Left lung (tissue), 10 donors: ENCODE measurements around the gene B3GNT3. TPM values are rescaled to one million over a fixed set of nuclear protein-coding genes. Genes with fewer than 3 reads are reported as not detected.

Source experiments
- ATAC-seq: fragments of 200-7000 bp; cut with Tn5 transposase; one replicate; pipeline ENCODE4 v1.9.1; 2020; ENCODE audit warnings: moderate library complexity
- DNase-seq, 4 donors: peaks; one replicate each; pipeline ENCODE4 v3.0.0-alpha.2; 2013 to 2020
- H3K27ac ChIP-seq, 2 donors: fragments of 200-600 bp; sonication (generic) in 1 of 2; one replicate each; pipeline versions ENCODE4 v1.5.0 to v1.8.0; 2020 to 2021
- H3K27me3 ChIP-seq, 2 donors: fragments of 200-600 bp; sonication (generic) in 1 of 2; one replicate each; pipeline versions ENCODE4 v1.5.0 to v1.8.0; 2020 to 2021
- H3K36me3 ChIP-seq, 2 donors: fragments of 200-600 bp; sonication (generic) in 1 of 2; one replicate each; pipeline versions ENCODE4 v1.5.0 to v1.8.0; 2020 to 2021
- H3K4me1 ChIP-seq, 2 donors: fragments of 200-600 bp; one replicate each; pipeline ENCODE4 v1.8.0; 2021
- H3K4me3 ChIP-seq, 2 donors: fragments of 200-600 bp; sonication (generic) in 1 of 2; one replicate each; pipeline versions ENCODE4 v1.5.0 to v1.8.0; 2020 to 2021; ENCODE audit warnings: mild to moderate bottlenecking in 1 of 2
- H3K9me3 ChIP-seq, 2 donors: fragments of 200-600 bp; sonication (generic) in 1 of 2; one replicate each; pipeline versions ENCODE4 v1.5.0 to v1.8.0; 2020 to 2021
- CTCF ChIP-seq, 2 donors: fragments of 200-600 bp; sonication (generic) in 1 of 2; IDR thresholded peaks; one replicate each; pipeline versions ENCODE4 v1.5.0 to v1.8.0; 2021; ENCODE audit warnings: antibody characterized with exemption in 2 of 2
- intact Hi-C, 2 donors: fragments of 100-400 bp; cut with DNase I; formaldehyde crosslinking; loops; one replicate each; pipeline versions ENCODE4 v1.11.2 to v1.14.2; 2022
- polyA plus RNA-seq, 6 donors: library from polyadenylated mRNA; unstranded; fragments of 120-200 nt; gene quantifications; one replicate each; pipeline ENCODE4 v1.2.1, GENCODE V29; 2013; ENCODE audit not compliant: insufficient read length in 6 of 6
- total RNA-seq, 2 donors: library from RNA; stranded (reverse); fragmentation: NEBNext Ultra II Directional; extraction: Animal tissue kit (Norgen Biotek cat#: 25700); gene quantifications; one replicate each; pipeline ENCODE4 v1.2.1, GENCODE V29; 2021
- donor health status: DM: no; HTN: yes; CAD: no.
- donor health status: DM: no; HTN: no; CAD: no.

B3GNT3 gene
- total and polyA plus RNA-seq, 8 donors: 0.12 to 5.2 (median 1.1) TPM; not detected in 4

DNA sequence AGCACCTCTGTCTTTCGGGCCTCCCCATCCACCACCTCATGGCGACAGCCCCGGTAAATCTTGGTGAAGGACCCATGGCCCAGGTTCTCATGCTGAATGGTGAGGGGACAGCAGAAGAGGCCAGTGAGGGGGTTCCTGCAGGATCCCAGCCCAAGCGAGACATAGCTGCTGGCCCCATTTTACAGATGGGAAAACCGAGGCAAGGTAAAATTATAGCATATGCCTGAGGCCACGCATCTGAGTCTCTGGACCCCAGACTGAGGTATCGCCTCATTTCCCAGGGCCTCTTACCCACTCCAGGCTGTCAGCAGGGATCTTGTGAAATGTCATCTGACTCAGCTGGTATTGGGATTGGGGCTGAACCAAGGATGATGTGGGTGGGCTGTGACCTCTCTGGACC, 43.0 kb downstream of the B3GNT3 start:
- no peak for TF ChIP-seq CTCF (IDR thresholded peaks at IDR 0.05)
- H3K36me3 ChIP-seq: peaks cover 0 to 100% of the 10 kb centered on the region in 2 donors
- peaks cover 0 to 7% of the 10 kb centered on the region in 2 donors for H3K4me1 ChIP-seq
- peaks cover 0 to 39% of the 10 kb centered on the region in 2 donors for H3K27me3 ChIP-seq
- DNase-seq (no peak), ATAC-seq (no peak)
- intact Hi-C loops: no loop called here
- no peak overlapping the region for H3K4me3 ChIP-seq
- no peaks in the 10 kb centered on the region for H3K9me3 ChIP-seq
- no peak overlapping the region for H3K27ac ChIP-seq

DNA sequence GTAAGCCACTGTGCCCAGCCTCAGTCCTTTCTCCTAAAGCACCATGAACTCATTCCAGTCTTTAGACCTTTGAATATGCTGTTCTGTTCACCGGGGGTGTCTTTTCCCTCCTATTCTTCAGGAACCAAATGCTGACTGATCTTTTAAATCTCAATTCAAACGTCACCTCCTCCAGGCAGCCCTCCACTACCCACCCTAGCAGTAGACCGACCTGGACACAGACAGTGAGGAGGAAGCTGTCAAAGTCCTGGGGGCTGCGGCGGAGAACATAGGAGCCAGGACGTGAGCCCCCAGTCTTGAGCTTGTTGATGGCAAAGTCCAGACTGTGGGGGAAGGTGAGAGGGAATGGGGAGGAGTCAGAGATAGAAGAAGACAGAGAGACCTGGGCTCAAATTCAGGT, 45.1 kb downstream of the B3GNT3 start:
- DNase-seq: no peak
- Histone ChIP-seq H3K4me1 (peaks cover 0 to 24% of the 10 kb centered on the region in 2 donors), H3K4me3 (no peak overlapping the region), H3K9me3 (no peaks in the 10 kb centered on the region), H3K36me3 (peaks cover 0 to 89% of the 10 kb centered on the region in 2 donors), H3K27me3 (peaks cover 0 to 33% of the 10 kb centered on the region in 2 donors), H3K27ac (no peak overlapping the region)
- intact Hi-C loops: no loop called here
- no peak for ATAC-seq
- TF ChIP-seq CTCF (IDR thresholded peaks at IDR 0.05): no peak

DNA sequence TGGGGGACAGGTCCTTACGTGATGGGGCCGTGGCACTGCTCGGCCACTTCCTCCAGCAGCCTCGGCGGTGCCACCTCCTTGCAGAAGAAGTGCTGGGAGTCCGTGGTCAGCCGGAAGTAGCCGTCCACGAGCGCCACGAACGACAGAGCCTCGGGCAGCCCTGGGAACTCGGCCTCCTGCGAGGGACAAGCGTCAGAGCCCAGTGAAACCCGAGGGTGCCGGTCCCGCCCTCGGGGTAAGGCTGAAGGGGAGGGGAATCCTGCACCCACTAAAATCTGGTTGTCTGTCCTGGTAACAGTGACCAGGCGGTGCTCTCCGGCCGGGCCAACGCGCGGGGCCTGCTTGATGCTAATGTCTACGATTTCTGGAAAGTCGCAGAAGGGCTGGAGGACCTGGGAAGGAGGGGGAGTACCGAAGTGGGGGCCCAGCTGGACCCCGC, 46.5 kb downstream of the B3GNT3 start:
- no peak overlapping the region for H3K4me3 ChIP-seq

GRCh38 chr19:17841810-17842662, 47.1 kb downstream of the B3GNT3 start:
- Histone ChIP-seq H3K27ac (no peak overlapping the region), H3K4me3 (no peak overlapping the region), H3K36me3 (peaks cover 0 to 68% of the 10 kb centered on the region in 2 donors), H3K9me3 (no peaks in the 10 kb centered on the region), H3K4me1 (peaks cover 0 to 44% of the 10 kb centered on the region in 2 donors), H3K27me3 (peaks cover 0 to 33% of the 10 kb centered on the region in 2 donors)
- intact Hi-C loops: no loop called here
- peak in 2 of 4 donors; percentile 65 to 72 for DNase-seq
- peak; percentile 86 for ATAC-seq
- no peak for TF ChIP-seq CTCF (IDR thresholded peaks at IDR 0.05)

More for the DNA sequence above, 46.5 kb downstream of the B3GNT3 start:
- H3K9me3 ChIP-seq: no peaks in the 10 kb centered on the region
- no peak for TF ChIP-seq CTCF (IDR thresholded peaks at IDR 0.05)
- no peak overlapping the region for H3K27ac ChIP-seq
- peaks cover 0 to 33% of the 10 kb centered on the region in 2 donors for H3K27me3 ChIP-seq
- peak; percentile 17 for ATAC-seq
- DNase-seq: no peak
- peaks cover 0 to 75% of the 10 kb centered on the region in 2 donors for H3K36me3 ChIP-seq
- H3K4me1 ChIP-seq: peaks cover 0 to 38% of the 10 kb centered on the region in 2 donors
- intact Hi-C loops: no loop called here

GRCh38 chr19:17842663-17843291, 47.8 kb downstream of the B3GNT3 start:
- DNase-seq (no peak), ATAC-seq (no peak)
- intact Hi-C loops: no loop called here
- Histone ChIP-seq H3K27ac (no peak overlapping the region), H3K36me3 (peaks cover 0 to 61% of the 10 kb centered on the region in 2 donors), H3K9me3 (no peaks in the 10 kb centered on the region), H3K4me1 (peaks cover 0 to 47% of the 10 kb centered on the region in 2 donors), H3K4me3 (no peak overlapping the region), H3K27me3 (peaks cover 0 to 33% of the 10 kb centered on the region in 2 donors)
- TF ChIP-seq CTCF (IDR thresholded peaks at IDR 0.05): no peak
